Urinary bladder (tissue), 4 donors: ENCODE results near the gene PCK2. TPM values are rescaled to one million over a fixed set of nuclear protein-coding genes. Genes with fewer than 3 reads are reported as not detected.

Experiments
- DNase-seq: peaks from one replicate; pipeline ENCODE4 v3.0.0-alpha.2; 2015; ENCODE audit errors: extremely low spot score
- H3K27ac ChIP-seq: one replicate; pipeline ENCODE4 v1.5.1; 2013; ENCODE audit warnings: low read depth, mild to moderate bottlenecking, moderate library complexity
- H3K36me3 ChIP-seq: one replicate; pipeline ENCODE4 v1.6.1; 2013; ENCODE audit warnings: mild to moderate bottlenecking, moderate library complexity; ENCODE audit not compliant: insufficient read depth
- H3K4me1 ChIP-seq: one replicate; pipeline ENCODE4 v1.6.1; 2013; ENCODE audit warnings: mild to moderate bottlenecking, moderate library complexity; ENCODE audit not compliant: insufficient read depth
- H3K4me3 ChIP-seq: one replicate; pipeline ENCODE4 v1.5.1; 2013; ENCODE audit warnings: low read depth, low read length
- WGBS: extraction: QIAGEN DNeasy Blood & Tissue Kit; methylation state at CpG from one replicate; pipeline ENCODE4 v1.1.7; 2013; 5-methylcytosine and 5-hydroxymethylcytosine counted together
- polyA plus RNA-seq: library from polyadenylated mRNA; stranded (reverse); fragments of 200-250 nt; gene quantifications from one replicate; pipeline ENCODE4 v1.2.3, GENCODE V29; 2013
- total RNA-seq: library from RNA; depleted of rRNA; stranded (reverse); fragments of >200 nt; gene quantifications from one replicate; pipeline ENCODE4 v1.2.3, GENCODE V29; 2014
- donor health status: healthy with polysubstance abuse.
- donor health status: healthy.

Gene PCK2
- total and polyA plus RNA-seq, 2 donors: 5.3 to 23.7 TPM

DNA sequence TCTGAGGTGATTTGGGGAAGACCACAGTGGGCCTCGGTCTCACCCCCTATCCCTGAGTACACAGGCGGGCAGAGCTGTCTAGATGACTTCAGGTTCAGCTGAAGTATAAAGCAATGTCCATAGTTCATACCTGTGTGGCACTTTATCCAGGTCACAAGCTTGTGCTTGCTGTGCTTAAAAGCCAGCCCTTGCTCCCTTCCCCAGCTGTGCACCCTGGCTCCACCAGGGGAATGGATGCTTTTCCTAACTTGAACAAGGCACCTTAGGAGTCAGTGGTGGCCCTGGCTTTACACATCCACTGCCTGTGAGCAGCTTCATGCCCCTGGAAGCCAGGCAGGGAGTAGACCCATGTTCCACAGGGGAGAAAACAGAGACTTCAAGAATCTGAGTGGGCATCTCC, 36.8 kb upstream of the PCK2 start:
- DNase-seq: no peak
- no peaks in the 10 kb centered on the region for H3K36me3 ChIP-seq
- H3K27ac ChIP-seq: no peak overlapping the region
- WGBS: 79% methylated on average over 2 of the region's 2 CpGs
- no peak overlapping the region for H3K4me3 ChIP-seq
- H3K4me1 ChIP-seq: no peaks in the 10 kb centered on the region

DNA sequence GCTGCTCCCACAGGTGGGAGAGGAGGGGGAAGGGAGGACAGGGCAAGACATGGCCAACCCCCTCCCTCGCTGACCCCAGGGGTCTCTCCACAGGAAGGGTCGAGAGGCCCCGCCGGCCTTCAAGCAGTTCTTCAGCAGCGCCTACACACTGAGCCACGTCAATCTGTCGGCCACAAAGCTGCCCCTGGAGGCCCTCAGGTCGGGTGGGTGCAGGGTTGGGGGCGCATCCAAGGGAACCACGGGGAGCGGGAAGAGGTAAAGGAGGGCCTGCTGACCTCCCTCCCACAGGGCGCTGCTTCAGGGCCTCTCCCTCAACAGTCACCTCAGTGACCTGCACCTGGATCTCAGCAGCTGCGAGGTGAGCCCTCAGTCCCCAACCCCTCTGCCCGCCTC, 36.2 kb upstream of the PCK2 start:
- no peaks in the 10 kb centered on the region for H3K4me1 ChIP-seq
- H3K27ac ChIP-seq: no peak overlapping the region
- DNase-seq: no peak
- no peaks in the 10 kb centered on the region for H3K36me3 ChIP-seq
- no peak overlapping the region for H3K4me3 ChIP-seq
- 65% methylated on average over 14 of the region's 14 CpGs for WGBS

DNA sequence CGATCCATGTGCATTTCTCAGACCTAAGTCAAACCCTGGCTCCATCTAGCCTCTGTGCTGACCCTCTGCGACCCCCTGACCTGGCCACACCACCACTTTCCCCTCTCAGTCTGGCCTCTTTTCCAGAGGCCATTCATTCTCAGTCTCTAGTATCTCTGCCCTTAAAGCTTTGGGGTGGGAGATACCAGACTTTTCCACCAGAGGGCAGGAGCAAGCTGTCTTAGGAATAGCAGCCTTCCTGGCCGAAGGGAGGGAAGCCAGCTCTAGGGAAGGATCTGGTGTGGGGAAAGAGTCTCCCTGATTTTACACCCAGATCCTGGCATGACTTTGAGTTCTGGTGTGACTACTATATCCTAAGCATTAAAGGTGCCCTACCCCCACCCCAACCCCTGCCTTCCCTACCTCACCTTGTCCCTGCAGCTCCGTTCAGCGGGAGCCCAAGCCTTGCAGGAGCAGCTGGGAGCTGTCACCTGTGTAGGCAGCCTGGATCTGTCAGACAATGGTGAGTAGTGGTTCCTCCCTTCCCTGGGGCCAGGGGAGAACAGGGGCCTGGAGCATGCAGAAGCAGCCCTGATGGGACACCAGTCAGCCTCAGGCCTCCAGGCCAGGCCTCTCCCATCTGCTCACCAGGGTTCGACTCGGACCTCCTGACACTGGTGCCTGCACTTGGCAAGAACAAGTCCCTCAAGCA, 35.7 kb upstream of the PCK2 start:
- Histone ChIP-seq H3K4me1 (no peaks in the 10 kb centered on the region), H3K36me3 (no peaks in the 10 kb centered on the region), H3K27ac (no peak overlapping the region), H3K4me3 (no peak overlapping the region)
- WGBS: 50% methylated on average over 7 of the region's 7 CpGs
- peak; percentile 48 for DNase-seq

DNA sequence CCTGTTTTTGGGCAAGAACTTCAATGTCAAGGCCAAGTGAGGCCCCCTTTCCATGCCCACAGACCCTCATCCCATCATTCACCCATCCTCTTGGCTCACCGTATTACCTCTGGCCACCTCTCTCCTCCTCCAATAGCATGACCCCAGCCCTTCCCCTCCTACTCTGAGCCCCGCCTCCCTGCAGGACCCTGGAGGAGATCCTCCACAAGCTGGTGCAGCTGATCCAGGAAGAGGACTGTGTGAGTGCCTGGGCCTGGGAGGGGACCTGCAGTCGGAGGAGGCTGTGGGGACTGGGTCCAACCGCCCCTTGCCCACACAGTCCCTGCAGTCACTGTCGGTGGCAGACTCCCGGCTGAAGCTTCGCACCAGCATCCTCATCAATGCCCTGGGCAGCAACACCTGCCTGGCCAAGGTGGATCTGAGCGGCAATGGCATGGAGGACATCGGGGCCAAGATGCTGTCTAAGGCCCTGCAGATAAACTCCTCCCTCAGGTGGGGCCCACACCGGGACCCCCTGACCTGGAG, 35.1 kb upstream of the PCK2 start:
- DNase-seq: no peak
- no peaks in the 10 kb centered on the region for H3K36me3 ChIP-seq

DNA sequence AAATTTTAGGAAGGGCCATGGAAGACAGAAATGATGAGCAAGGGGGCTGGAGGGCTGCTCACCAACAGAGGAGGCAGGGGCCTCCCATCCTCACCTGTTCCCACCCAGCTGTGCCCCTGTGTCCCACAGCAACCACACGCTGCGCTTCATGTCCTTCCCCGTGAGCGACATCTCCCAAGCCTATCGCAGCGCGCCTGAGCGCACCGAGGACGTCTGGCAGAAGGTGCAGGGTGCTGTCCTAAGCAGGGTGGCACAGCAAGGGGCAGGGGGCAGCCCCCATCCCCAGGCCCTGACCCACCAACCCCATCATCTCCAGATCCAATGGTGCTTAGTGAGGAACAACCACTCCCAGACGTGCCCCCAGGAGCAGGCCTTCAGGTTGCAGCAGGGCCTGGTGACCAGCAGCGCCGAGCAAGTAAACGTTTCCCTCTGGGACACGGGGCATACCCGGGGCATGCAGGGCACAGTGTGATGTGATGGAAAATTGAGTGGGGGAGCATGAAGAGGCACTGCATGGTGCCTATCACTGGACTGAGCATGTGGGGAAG, 34.2 kb upstream of the PCK2 start:
- WGBS: 93% methylated on average over 16 of the region's 16 CpGs
- DNase-seq: no peak
- Histone ChIP-seq H3K4me3 (no peak overlapping the region), H3K36me3 (no peaks in the 10 kb centered on the region), H3K27ac (no peak overlapping the region), H3K4me1 (no peaks in the 10 kb centered on the region)

More for the DNA sequence above, 35.1 kb upstream of the PCK2 start:
- WGBS: 90% methylated on average over 10 of the region's 10 CpGs
- no peak overlapping the region for H3K4me3 ChIP-seq
- H3K4me1 ChIP-seq: no peaks in the 10 kb centered on the region
- no peak overlapping the region for H3K27ac ChIP-seq

DNA sequence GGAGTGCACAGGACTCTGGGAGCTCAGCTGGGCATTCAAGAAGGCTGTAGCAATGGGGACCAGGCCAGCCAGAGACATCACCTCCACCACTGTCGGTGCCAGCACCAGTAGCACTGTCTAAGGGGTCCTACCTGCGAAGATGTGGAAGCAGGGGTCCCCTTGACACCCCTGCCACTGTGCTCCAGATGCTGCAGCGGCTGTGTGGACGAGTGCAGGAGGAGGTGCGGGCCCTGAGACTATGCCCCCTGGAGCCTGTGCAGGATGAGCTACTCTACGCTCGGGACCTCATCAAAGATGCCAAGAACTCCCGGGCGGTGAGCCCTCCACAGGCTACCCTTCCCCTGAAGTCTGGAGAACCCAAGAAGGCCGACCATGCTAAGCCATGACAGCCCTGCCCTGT, 33.7 kb upstream of the PCK2 start:
- no peak overlapping the region for H3K27ac ChIP-seq
- no peak for DNase-seq
- H3K4me3 ChIP-seq: no peak overlapping the region
- WGBS: 93% methylated on average over 10 of the region's 10 CpGs
- H3K36me3 ChIP-seq: no peaks in the 10 kb centered on the region
- H3K4me1 ChIP-seq: no peaks in the 10 kb centered on the region

DNA sequence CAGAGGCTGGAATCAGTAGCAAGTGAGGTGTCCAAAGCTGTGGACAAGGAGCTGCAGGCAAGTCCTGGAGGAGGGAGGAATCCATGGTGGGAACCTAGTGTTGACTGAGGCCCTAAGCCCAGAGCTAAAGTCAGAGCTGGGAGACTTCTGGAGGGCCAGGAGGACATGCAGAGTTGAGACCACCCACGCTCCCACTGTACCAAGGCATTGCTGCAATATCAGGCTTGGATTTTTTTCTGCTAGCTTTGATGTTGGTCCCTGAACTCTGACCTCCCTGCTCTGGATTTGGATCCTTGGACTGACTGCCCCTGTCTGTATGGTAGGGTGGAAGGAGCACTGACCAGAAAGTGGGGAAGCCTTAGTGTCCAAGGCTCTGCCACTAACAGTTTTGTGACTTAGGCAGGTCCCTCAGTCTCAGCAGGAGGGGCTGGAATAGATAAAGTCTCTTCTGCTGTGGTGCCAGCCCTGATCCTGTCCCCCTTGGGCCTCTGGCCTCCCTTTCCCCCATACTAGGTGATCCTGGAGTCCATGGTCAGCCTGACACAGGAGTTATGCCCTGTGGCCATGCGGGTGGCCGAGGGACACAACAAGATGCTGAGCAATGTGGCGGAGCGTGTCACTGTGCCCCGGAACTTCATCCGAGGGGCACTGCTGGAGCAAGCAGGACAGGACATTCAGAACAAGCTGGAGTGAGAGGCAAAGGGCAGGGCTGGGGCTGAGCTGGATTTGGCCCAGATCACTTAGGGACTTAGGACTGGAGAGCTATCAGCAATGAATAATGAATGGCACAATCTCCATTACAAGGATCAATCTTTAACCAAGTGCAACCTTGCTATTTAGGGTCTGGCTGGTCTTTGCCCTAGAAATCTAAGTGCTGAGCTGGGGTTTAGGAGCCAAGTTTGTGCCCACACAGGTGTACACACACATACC, 32.9 kb upstream of the PCK2 start:
- Histone ChIP-seq H3K36me3 (no peaks in the 10 kb centered on the region), H3K4me3 (no peak overlapping the region), H3K4me1 (no peaks in the 10 kb centered on the region), H3K27ac (no peak overlapping the region)
- no peak for DNase-seq
- WGBS: 97% methylated on average over 7 of the region's 7 CpGs

DNA sequence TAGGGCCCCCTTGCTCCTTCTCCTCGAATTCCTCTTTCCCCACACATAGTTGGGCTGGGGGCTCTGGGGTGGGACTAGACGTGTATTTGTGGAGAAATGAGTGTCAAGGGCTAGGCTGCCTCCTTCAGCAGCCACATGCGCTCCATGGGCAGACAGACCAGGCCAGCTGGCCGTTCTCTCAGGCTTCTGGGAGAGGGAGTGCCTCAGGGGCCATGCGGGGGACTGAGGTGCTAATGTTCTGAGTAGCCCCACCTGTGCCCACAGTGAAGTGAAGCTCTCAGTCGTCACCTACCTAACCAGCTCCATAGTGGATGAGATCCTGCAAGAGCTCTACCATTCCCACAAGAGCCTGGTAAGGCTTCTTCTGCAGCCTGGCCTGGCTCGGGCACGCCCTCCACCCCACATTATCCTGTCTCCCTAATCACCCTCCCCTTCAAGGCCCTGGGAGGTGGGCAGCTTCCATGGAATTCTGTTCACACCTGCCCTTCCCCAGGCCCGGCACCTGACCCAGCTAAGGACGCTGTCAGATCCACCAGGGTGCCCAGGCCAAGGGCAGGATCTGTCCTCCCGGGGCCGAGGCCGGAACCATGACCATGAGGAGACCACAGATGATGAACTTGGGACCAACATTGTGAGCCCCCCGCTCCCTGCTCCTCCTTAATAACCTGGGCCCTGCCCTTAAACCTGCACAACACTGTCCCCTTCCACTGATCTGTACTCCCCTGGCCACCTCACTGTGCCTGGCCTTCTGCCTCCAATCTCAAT, 31.7 kb upstream of the PCK2 start:
- Histone ChIP-seq H3K4me1 (no peaks in the 10 kb centered on the region), H3K36me3 (no peaks in the 10 kb centered on the region), H3K27ac (no peak overlapping the region), H3K4me3 (no peak overlapping the region)
- DNase-seq: no peak
- 84% methylated on average over 14 of the region's 14 CpGs for WGBS

DNA sequence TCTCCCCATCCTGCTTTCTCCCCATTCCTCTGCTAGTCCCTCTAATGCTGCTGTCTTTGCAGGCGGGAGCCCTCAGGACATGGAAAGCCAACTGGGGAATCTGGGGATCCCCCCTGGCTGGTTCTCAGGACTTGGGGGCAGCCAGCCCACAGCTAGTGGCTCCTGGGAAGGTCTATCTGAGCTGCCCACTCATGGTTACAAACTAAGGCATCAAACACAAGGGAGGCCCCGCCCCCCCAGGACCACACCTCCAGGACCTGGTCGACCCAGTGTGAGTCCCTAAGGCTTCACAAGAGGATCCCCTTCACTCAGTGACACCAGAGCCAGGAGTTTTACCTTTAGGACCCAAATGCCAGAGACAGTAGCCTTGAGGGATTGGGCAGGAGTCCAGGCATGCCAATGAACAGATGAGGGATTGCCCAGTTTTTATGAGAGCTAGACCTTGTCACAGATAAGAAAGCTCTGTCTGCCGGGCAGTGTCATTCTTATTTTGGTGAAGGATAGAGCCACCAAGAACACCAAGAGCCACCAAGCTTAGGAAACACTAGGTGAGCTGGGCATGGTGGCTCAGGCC, 30.8 kb upstream of the PCK2 start:
- DNase-seq: no peak
- Histone ChIP-seq H3K36me3 (no peaks in the 10 kb centered on the region), H3K4me1 (no peaks in the 10 kb centered on the region), H3K4me3 (no peak overlapping the region), H3K27ac (no peak overlapping the region)
- WGBS: 70% methylated on average over 4 of the region's 4 CpGs

DNA sequence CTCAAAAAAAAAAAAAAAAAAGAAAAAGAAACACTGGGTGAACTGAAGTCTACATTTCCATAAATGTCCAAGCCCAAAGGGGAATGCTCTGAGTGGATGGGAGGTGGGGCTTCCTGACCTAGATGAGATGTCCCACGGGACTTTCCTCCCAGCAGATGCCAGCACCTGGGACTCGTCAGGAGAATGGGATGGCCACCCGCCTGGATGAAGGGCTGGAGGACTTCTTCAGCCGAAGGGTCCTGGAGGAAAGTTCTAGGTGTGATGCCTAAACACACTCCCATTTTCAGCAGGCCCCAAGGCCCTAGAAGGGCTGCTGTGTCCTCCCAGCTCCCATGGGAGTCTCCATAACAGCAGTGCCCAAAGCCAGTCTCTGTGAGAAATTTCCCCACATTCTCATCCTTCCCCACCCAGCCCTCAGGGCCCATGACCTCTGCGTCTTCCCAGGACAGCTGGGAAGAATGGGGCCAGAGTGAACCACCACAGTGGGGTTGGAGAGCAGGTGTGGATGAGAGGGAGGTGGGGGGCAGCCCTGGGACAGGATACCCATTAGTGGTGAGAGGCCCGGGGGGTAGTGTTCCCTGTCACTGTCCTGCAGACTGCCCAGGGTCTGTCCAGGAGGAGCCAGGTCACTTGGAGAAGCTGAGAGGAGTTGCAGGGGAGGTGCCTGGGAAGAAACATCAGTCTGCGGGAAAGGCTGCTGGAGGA, 29.9 kb upstream of the PCK2 start:
- Histone ChIP-seq H3K36me3 (no peaks in the 10 kb centered on the region), H3K4me3 (no peak overlapping the region), H3K27ac (no peak overlapping the region), H3K4me1 (no peaks in the 10 kb centered on the region)
- 76% methylated on average over 7 of the region's 7 CpGs for WGBS
- DNase-seq: no peak

DNA sequence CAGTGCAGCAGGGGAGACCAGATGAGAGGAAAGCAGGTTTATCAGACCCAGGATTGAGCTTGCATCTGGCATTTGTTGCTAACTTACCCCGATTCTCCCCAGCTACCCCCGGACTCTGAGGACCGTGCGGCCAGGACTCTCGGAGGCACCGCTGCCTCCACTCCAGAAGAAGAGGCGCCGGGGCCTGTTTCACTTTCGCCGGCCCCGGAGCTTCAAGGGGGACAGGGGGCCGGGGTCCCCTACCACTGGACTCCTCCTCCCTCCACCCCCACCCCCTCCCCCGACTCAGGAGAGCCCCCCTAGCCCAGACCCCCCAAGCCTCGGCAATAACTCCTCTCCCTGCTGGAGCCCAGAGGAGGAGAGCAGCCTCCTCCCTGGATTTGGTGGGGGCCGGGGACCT, 29.3 kb upstream of the PCK2 start:
- WGBS: 82% methylated on average over 15 of the region's 15 CpGs
- H3K4me1 ChIP-seq: no peaks in the 10 kb centered on the region
- no peak for DNase-seq
- H3K27ac ChIP-seq: no peak overlapping the region
- no peak overlapping the region for H3K4me3 ChIP-seq
- no peaks in the 10 kb centered on the region for H3K36me3 ChIP-seq

DNA sequence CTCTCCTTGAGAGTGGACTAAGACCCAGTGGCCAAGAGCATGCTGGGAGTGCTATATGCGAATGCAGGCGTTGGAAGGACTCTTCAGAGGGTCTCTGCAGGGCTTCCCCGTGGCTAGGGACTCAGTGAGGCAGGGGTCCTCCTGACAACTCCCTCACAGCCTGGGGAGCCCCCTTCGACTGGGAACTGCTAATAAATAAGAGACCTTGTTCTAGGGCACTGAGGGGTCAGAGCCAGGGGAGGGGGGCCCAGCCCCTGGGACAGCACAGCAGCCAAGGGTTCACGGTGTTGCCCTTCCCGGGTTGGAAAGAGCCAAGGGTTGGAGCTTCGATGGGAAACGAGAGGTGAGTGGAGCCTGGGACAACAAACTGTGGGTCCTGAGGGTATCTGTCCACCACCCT, 28.7 kb upstream of the PCK2 start:
- DNase-seq: no peak
- Histone ChIP-seq H3K36me3 (no peaks in the 10 kb centered on the region), H3K4me1 (no peaks in the 10 kb centered on the region), H3K4me3 (no peak overlapping the region), H3K27ac (no peak overlapping the region)
- WGBS: 69% methylated on average over 8 of the region's 8 CpGs
